HG03103 (cell line): ENCODE measurements around the gene BCL7A.
"Not testable (repeated sequence)": the region's sequence is repeated elsewhere in the genome, so short reads cannot be mapped to it uniquely, and the experiment has no call there.

Experiments used
- ATAC-seq: cut with Tn5 transposase; IDR thresholded peaks from one replicate; pipeline ENCODE4 v1.9.1; 2021; ENCODE audit warnings: low read depth; ENCODE audit not compliant: unreplicated experiment

The BCL7A gene

DNA sequence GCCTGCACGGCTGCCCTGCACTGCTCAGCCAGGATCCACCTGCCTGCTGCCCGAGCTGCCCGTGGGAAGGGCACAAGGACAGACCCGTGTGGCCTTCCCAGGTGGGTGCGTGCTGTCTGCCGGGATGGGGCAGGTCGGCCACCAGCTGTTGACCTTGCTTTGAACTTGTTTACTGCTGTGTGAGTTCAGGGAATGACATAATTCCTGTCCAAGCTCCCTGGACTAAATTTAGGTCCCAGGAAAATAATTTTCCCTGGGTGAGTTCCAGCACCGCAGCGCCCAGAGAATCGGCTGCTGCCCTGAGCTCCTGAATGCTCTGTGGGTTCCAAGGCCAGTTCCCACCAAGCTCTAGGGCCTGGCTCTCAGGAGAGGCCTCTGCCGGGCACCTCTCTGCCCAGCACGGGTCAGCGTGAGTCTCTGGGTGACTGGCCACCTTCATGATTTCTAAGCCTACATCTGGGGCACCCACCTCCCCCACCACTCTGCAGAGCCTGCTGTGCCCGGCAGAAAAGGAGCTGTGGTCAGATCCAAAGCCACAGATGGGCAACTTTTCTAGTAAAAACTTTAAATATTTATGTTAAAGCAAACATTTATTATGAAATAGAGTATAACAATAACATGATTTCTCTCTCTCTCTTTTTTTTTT is 29.7 kb downstream of the BCL7A start:
- no peak for ATAC-seq

DNA sequence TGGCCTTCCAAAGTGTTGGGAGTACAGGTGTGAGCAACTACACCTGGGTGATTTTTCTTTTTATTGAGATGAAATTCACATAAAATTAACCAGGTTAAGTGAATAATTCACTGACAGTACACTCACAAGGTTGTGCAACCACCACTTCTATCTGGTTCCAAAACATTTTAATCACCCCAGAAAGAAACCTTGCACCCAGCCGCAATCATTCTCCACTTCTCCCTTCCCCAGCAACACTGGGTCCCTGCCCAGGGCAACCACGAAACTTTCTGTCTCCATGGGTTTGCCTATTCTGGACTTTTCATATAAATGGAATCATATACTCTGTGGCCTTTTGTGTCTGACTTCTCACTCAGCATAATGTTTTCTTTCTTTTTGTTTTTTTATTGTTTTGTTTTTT is 30.6 kb downstream of the BCL7A start:
- no peak for ATAC-seq

DNA sequence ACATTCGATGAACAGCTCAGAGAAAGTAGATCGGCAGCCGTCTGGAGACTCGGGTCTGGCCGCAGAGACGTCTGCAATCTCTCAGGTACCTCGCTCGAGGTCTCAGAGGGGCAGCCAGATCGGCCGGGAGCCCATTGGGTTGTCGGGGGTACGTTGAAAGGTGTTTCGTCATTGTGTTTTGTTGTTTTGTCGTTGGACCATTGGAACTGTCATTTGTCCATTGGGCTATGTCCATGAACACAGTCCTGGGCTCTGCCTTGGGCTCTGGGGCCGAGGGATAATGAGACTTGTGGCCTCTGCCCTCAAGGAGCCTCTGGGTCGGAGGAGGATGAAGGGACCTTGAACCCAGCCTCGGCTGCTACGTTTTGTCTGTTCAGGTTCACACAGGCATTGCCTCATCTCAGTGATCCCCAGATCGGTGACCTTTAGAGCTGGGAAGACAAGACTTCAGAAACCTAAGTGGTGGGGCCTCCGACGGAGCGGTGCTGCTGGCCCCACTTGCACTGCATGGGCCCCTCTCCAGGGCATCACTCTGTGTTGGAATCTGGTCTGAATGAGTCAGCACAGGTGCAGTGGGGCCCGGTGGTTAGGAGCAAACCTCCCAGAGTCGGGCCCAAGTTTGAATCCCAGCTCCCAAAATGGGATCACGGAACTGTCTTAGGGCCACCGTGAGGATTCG is 33.3 kb downstream of the BCL7A start:
- ATAC-seq: no peak

DNA sequence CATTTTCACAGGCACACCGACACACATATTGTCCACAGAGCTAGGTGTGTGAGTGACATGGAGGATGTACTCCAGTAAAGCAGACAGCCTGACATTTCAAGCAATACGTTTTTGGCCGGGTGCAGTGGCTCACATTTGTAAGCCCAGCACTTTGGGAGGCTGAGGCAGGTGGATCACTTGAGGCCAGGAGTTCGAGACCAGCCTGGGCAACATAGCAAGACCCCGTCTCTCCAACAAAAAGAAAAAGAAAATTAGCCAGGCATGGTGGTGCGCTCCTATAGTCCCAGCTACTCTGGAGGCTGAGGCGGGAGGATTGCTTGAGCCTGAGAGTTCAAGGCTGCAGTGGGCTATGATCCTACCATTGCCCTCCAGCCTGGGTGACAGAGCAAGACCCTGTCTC is 34.7 kb downstream of the BCL7A start:
- ATAC-seq: not testable (repeated sequence)

DNA sequence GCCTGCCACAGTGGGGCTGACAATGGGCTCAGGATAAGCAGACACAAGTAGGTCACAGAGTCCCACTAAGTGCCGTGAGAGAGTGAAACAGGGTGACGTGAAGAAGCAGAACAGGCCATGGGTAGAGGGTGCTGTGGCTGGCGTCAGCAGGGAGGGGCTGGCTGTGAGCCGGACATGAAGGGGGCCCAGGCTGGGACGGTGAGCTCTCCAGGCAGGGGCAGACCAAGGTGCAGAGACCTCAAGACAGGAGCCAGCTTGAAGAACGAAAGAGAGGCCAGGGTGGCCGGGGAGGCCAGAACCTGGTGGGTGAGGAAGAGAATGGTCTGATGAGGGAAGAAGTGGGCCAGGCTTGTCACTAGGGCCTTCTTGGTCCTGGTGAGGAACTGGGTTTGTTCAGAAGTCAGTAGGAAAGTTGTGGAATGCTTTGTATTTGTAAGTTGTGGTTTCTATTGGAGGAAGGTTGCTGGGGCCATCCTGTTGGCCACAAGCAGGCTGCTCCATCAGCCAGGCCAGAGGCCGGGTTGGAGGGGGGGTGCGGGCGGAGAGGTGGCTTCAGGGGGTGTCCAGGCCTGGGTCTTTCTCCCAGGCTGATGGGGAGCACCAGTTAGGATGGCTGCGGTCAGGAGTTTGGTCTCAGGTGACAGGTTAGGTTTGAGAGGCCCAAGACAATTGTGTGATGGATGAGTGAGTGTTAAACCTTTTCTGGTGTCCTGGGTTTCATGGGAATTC is 35.5 kb downstream of the BCL7A start:
- no peak for ATAC-seq

DNA sequence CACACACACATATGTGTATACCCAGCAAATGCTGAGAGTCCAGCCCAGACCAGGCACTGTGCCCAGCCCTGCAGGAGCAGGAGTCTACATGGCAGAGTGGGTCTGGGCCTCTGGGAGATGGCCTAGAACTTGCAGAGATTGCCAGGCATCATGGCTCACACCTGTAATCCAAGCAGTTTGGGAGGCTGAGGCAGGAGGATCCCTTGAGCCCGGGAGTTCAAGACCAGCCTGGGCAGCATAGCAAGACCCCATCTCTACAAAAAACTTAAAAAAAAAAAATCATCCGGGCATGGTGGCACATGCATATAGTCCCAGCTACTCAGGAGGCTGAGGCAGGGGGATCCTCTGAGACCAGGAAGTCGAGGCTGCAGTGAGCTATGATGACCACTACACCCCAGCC is 36.1 kb downstream of the BCL7A start:
- ATAC-seq: no peak

DNA sequence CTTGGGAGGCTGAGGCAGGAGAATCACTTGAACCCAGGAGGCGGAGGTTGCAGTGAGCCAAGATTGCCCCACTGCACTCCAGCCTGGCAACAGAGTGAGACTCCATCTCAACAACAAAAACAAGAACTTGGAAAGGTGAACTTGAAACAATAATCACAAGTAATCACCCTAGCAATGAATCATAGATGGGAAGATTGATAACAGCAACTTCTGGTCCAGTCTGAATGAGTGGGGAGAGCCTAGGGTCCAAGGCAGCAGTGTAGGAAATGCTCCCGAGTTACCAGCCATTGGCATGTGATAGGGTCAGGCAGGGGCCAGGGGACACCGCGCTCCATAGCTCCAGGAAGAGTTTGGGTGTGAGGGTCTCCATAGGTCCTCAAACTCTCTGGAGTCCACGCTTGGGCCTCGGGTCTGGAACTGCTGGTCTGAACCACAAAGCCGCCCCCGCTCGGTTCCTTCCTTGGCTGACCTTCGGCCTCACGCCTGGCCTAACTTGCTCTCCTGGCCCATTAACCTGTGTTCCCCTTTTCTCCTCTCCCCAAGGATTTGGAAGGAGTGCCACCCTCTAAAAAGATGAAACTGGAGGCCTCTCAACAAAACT is 37.0 kb downstream of the BCL7A start:
- ATAC-seq: no peak

DNA sequence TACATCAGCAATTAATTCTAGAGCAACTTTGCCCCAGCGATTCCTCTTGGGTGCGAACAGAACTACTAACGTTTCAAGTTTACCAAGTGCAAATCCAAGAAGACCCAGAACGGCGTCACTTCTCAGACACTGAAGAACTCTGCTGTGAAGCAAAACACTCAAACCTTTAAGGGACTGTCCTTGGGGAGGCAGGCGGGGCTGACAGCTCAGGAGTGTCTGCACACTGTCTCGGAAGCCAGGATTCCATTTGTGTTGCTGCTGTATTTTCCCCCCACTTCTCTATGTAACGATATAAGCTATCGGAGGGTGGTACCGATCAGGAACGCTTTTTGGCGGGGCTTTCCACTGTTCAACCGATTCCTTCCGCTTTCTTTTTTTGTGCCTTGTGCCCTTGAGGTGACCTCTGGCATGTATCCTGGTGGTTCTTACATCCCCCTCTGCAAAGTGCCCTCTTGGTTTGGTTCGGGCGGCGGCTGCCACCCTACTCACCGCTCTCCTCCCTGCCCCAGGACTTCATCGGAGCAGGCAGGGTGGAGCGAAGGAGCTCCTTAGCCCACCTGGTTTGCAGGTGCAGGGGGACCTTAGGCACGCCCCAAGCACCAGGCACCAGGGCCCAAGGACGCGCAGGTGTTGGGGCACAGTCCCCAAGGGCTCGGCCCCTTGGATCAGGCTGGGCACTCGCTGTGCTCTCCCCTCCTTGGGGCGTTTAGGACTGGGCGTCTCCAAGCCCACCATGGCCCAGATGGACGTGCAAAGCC is 37.7 kb downstream of the BCL7A start:
- no peak for ATAC-seq

DNA sequence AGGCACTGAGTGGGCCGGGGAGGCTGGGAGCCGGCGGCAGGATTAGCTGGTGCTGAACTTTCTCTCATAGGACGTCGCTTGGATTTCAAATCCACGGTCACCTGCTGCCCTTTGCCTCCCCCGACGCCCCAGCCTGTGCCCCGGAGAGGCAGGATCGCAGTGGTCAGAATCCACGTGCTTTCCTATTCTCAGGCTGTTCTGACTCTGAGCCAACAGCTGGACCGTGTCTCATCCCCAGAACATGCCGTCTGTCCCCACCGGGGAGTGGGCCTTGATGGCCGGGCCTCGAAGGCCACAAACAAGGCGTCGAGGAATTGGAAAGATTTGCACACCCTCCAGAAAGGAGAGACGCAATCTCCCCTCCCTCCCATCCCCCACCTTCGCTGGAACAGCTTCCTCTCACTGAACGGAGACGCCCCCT is 38.4 kb downstream of the BCL7A start:
- ATAC-seq: no peak

DNA sequence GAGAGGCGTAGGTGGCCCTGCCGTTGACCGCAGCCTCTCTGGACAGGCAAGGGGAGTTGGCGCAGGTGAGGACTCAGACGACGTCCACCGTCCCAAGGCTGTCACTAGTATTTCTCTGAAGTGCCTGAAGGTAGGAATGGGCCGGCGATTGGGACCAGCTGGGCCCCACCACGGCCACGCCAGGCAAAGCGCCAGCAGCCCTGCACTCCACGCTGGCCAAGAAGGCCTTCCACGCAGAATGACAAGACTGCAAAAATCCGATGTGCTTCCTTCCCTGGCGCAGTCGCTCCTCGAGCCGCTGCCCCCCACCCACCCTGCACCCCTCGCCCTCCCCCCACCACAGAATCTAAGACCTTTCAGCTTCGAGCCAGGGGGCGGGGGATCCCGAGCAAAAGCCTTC is 39.6 kb downstream of the BCL7A start:
- no peak for ATAC-seq

DNA sequence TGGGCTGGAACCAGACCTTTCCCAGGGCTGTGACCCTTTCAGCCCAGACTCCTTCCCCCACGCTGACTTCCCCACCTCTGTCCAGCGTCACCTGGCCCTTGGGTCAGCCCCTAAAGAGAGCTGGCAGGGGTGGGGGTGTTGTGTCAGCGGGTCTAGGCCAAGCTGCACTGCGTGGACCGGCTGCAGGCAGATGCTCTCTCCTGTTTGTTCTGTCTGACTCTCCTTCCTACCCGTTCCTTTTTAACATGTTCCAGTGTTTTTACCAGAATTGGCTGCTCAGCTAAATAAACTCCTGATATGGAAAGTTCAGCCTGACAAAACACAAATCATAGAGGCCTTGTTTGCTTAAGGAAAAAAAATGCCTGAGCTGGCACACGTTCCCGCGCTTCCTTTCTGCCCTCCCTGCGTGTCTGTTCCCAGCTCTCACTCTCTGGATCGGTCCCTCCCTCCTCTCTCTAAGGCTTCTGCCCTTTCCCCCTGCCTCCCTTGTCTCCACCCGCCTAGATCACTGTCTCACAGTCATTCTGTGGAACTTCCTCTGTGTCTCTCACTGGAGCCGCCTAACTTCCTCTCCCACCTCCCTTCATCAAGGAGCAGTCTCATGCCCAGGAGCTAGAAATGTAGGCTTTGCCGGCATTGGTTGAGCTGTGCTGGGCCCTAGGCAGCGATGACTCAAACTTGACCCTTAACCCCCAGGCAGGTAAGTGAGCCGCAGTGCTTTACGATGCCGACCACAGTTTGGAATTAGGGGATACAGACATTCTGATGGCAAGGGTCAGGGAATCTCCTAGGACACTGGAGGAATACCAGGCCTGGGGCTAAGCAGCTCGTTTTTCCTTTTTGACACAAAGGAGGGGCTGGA is 41.4 kb downstream of the BCL7A start:
- ATAC-seq: no peak

DNA sequence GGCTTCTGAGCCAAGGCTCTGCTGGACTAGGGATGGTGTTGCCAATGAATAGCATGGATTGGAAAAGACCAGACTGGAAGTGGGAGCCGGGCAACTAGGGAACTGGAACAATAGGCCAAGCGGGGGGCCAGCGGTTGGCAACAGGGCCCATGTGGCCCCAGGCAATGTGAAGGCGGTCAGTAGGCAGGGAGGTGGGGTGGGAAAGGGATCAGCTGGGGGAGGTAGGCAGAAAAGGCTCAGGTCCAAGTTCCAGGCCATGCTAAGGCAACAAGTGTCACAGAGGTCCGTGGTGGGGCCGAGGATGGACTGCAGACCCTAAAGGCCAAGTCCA is 42.0 kb downstream of the BCL7A start:
- no peak for ATAC-seq

DNA sequence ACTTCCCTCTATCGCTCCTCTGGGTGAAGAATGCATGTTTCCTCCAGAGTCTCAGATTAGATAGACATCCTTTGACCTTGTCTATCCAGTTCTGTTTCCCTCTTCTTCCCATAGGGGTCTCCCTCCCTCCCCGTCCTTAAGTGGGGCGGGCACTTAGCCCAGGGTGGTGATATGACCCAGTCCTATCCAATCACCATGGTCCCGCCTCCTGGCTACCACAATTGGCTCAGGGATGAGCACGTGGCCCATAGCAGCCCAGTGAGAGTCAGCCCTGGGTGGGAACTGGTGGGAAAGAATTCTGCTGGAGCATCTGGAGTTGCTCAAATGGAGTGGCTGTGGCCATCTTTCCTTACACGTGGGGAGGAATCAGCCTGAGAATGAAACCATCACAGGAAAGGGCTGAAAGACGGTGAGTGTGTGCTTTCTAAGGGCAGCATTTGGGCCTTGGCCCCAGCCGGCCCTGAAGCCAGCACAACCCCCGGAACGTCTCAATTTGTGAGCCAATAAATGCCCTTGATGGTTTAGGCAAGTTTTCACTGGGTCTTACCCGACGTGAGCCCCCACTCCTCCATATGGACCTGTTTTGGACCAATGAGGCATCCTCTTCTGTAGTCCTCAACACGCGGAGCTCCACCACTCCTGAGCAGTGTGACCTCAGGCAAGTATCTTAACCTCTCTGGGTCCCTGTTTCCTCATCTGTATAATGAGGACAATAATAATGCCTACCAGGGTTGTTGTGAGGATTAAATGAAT is 42.5 kb downstream of the BCL7A start:
- ATAC-seq: peak; percentile 52

DNA sequence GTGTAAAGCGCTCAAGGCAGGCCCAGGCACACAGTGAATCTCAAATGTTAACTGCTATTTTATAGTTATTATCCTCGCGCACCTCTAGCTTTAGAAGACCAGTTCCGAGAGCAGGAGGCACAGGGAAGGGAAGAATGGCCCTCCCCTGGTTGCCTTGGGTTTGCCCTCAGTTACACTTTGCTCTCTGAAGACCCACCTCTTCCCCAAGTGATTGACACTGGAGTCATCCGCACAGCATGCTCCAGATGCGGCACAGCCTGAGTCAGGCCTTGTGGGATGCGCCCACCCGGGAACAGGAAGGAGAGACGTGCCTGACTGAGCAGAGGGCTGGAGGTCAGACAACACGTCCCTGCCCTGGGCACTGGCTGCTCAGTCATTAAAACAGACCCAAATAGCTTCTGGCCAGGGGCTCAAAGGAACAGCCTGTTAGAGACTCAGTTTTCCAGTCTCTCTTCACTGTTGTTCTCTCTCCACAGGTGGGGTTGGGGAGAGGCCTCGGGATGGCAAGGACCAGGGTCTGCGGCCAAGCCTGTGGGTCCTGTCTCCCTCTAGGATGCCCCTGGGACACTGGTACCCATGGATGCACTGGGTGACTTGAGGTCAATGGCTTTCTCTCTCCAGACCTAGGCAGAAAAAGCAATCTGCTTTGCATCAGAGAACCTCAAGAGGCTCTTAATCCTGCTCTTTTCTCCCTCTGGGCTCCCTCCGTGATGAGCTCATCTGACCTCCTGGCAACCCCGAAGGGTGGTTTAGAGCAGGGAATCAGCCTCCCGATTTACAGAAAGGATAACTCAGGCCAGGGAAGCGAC is 43.3 kb downstream of the BCL7A start:
- ATAC-seq: no peak

DNA sequence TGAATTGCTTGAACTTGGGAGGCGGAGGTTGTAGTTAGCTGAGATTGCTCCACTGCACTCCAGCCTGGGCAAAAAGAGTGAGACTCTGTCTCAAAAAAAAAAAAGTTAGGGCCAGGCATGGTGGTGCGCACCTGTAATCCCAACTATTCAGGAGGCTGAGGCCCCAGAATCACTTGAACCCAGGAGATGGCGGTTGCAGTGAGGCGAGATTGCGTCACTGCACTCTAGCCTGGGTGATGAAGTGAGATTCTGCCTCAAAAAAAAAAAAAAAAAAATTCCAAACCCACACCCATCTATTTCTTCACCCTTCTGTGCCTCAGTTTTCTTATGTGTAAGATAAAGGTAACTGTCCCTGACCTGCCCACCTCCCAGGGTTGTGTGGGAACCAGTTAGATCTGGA is 45.9 kb downstream of the BCL7A start:
- ATAC-seq: no peak

DNA sequence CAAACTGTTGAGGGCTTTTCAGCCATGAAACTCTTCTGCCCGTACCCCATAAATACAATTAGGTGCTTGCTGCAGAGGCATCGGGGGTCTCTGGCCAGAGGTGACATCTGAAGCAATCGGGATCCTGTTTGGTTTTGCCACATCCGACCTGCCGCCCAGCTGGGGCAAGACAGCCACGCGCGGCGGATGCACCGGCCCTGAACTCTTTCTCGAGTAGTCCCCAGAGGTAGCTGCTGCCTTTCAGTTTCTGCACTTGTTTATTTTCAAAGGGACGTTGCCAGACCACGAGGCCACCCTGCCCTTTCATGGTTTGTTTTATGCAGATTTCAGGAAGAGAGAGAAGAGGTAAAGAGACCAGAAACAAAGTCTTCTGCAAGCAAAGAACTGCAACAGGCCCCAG is 46.3 kb downstream of the BCL7A start:
- peak; percentile 82 for ATAC-seq

DNA sequence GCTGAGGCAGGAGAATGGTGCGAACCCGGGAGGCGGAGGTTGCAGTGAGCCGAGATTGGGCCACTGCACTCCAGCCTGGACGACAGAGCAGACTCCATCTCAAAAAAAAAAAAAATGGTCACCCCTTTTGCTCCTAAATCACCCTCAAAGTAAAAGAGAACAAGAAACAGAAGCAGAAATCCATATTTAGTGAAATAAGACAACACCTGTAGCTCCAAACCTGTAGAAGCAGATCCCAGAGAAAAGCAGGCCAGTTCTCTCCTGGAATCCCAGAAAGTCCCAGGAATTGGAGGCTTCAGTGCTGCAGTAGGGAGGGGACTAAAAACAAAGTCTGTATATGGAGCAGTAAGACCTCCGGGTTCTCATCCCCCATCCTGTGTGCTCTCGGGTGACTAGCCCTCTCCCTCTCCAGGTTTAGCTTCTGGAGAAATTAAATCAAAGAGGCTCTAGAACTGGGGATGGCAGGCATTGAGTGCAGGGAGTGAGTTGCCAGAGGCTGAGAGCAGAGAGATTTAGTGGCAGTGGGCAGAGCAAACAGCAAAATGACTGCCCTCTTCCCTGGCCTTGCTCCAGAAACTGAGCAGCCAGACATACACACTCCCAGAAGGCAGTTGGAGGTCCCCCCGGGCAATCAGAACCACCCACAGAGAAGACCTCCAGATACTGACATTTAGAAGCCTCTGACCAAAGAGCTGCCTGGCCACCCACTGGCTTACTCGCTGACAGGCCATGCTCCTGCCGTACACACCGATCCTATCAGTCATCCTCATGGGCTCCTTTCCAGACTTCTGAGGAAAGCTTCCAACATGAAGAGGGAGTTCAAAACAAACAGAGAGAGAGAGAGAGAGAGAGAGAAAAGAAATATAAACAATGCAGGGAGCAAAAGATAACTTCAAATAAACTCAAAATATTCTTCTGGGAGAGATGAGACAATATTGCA is 50.6 kb downstream of the BCL7A start:
- no peak for ATAC-seq
